HCT116 (cell line): ENCODE results near the gene ATP7B. TPM values are rescaled to one million over a fixed set of nuclear protein-coding genes. Genes with fewer than 3 reads are reported as not detected.
A peak's percentile ranks its signal among the peaks of the same experiment; 100 is the strongest.

Source experiments
- ATAC-seq: fragments of 200-7000 bp; cut with Tn5 transposase; 2 replicates; pipeline ENCODE4 v1.9.1; 2020; ENCODE audit warnings: mild to moderate bottlenecking, moderate library complexity
- BruUV-seq: library from RNA; stranded (reverse); fragments of 400-500 nt; replicated peaks from 2 replicates; lab custom pipeline; 2021; lab: Mats Ljungman, UMichigan
- CTCF ChIA-PET: fragments of 300-600 bp; sonication (Branson Sonifier 250); formaldehyde crosslinking; loops from one replicate; lab custom pipeline; 2021; ENCODE audit warnings: antibody characterized with exemption; lab: Charles Lee
- POLR2A ChIA-PET: fragments of 300-600, 350-600 bp; sonication (Branson Sonifier 250); formaldehyde crosslinking; loops from one replicate; lab custom pipeline; 2021; ENCODE audit warnings: antibody characterized with exemption; lab: Charles Lee
- RAD21 ChIA-PET, 2 experiments: fragments of 300-600 bp; sonication (Branson Sonifier 250); formaldehyde crosslinking; loops; one replicate each; lab custom pipeline; 2023; ENCODE audit warnings: low total read pairs in 2 of 2; ENCODE audit not compliant: uncharacterized antibody in 2 of 2, unreplicated experiment in 2 of 2, low non-redundant PET in 1 of 2; lab: Charles Lee
- DNase-seq: peaks from one replicate; pipeline ENCODE4 v3.0.0-alpha.2; 2010; ENCODE audit warnings: low read depth, low spot score
- H2AFZ ChIP-seq: fragments of 200-600 bp; shearing (Covaris generic), sonication (generic); 2 replicates; pipeline ENCODE4 v1.6.1; 2017; ENCODE audit warnings: low read depth, mixed run types, mixed read lengths, antibody characterized with exemption, low read length; ENCODE audit not compliant: poor library complexity, severe bottlenecking
- H3K27ac ChIP-seq: 2 replicates; pipeline ENCODE4 v1.5.1; 2012; ENCODE audit warnings: low read depth, low read length
- H3K27me3 ChIP-seq: fragments of 200-600 bp; sonication (generic); 2 replicates; pipeline ENCODE4 v1.6.1; 2016; ENCODE audit warnings: mixed run types, low read length, mixed read lengths; ENCODE audit not compliant: insufficient read depth
- H3K36me3 ChIP-seq, 2 experiments: fragments of 200-500 bp in 1 of 2; fragments of 200-600 bp in 1 of 2; sonication (Bioruptor generic) in 1 of 2; sonication (generic) in 1 of 2; 2 replicates each; pipeline versions ENCODE4 v1.5.1 to v1.6.1; 2014 to 2016; ENCODE audit warnings: low read length in 2 of 2, inconsistent platforms in 1 of 2, mixed read lengths in 1 of 2, mixed run types in 1 of 2; ENCODE audit not compliant: insufficient read depth in 2 of 2, control insufficient read depth in 1 of 2
- H3K4me1 ChIP-seq, 2 experiments: fragments of 200-600 bp in 1 of 2; sonication (generic) in 1 of 2; 2 replicates each; pipeline versions ENCODE4 v1.5.1 to v1.6.1; 2012 to 2017; ENCODE audit warnings: low read length in 2 of 2, inconsistent platforms in 1 of 2, mild to moderate bottlenecking in 1 of 2, mixed read lengths in 1 of 2, mixed run types in 1 of 2, moderate library complexity in 1 of 2; ENCODE audit not compliant: insufficient read depth in 2 of 2, control insufficient read depth in 1 of 2
- H3K4me2 ChIP-seq: fragments of 200-600 bp; sonication (generic); 2 replicates; pipeline ENCODE4 v1.6.1; 2017; ENCODE audit warnings: mixed run types, low read length, mixed read lengths
- H3K4me3 ChIP-seq, 2 experiments: fragments of 200-600 bp in 1 of 2; sonication (generic) in 1 of 2; replicated peaks in 1 of 2; 2 replicates each; pipeline ENCODE4 v1.5.1; 2011 to 2016; ENCODE audit warnings: low read length in 2 of 2, control low read depth in 1 of 2, low read depth in 1 of 2, mild to moderate bottlenecking in 1 of 2, mixed read lengths in 1 of 2, mixed run types in 1 of 2
- H3K79me2 ChIP-seq: fragments of 200-600 bp; sonication (generic); 2 replicates; pipeline ENCODE4 v1.6.1; 2017; ENCODE audit warnings: mild to moderate bottlenecking, mixed run types, low read length, moderate library complexity, mixed read lengths; ENCODE audit not compliant: insufficient read depth
- H3K9ac ChIP-seq: fragments of 200-600 bp; sonication (generic); 2 replicates; pipeline ENCODE4 v1.6.1; 2016; ENCODE audit warnings: low read length, mixed read lengths
- H3K9me2 ChIP-seq: fragments of 200-600 bp; sonication (generic), shearing (Covaris generic); 2 replicates; pipeline ENCODE4 v1.6.1; 2017; ENCODE audit warnings: mixed run types, mild to moderate bottlenecking, moderate library complexity; ENCODE audit not compliant: insufficient read depth
- H3K9me3 ChIP-seq, 2 experiments: fragments of 200-500 bp in 1 of 2; fragments of 200-600 bp in 1 of 2; sonication (Bioruptor generic) in 1 of 2; sonication (generic) in 1 of 2; 2 replicates each; pipeline ENCODE4 v1.6.1; 2014 to 2017; ENCODE audit warnings: low read length in 2 of 2, mixed read lengths in 2 of 2, inconsistent platforms in 1 of 2, low read depth in 1 of 2, mild to moderate bottlenecking in 1 of 2, mixed run types in 1 of 2, moderate library complexity in 1 of 2; ENCODE audit not compliant: control insufficient read depth in 1 of 2, insufficient read depth in 1 of 2
- H4K20me1 ChIP-seq: fragments of 200-600 bp; sonication (generic), shearing (Covaris generic); 2 replicates; pipeline ENCODE4 v1.6.1; 2017; ENCODE audit warnings: mixed run types, mild to moderate bottlenecking, moderate library complexity; ENCODE audit not compliant: insufficient read depth
- CEBPB ChIP-seq: IDR thresholded peaks from 2 replicates; pipeline ENCODE4 v1.6.1; 2012; ENCODE audit warnings: low read depth
- EGR1 ChIP-seq: IDR thresholded peaks from 2 replicates; pipeline ENCODE4 v1.6.1; 2012; ENCODE audit warnings: low read depth
- FOSL1 ChIP-seq: IDR thresholded peaks from 2 replicates; pipeline ENCODE4 v1.6.1; 2012; ENCODE audit warnings: low read depth
- POLR2A ChIP-seq: IDR thresholded peaks from 2 replicates; pipeline ENCODE4 v1.7.0; 2011; ENCODE audit warnings: borderline replicate concordance; ENCODE audit not compliant: insufficient read depth, insufficient read length; ENCODE audit errors: extremely low read depth
- SP1 ChIP-seq: IDR thresholded peaks from 2 replicates; pipeline ENCODE4 v1.6.1; 2012; ENCODE audit warnings: low read depth
- YY1 ChIP-seq: IDR thresholded peaks from 2 replicates; pipeline ENCODE4 v1.6.1; 2011; ENCODE audit warnings: low read length, low read depth, moderate library complexity, mild to moderate bottlenecking; ENCODE audit not compliant: insufficient replicate concordance; ENCODE audit errors: extremely low read depth
- intact Hi-C: fragments of 100-400 bp; cut with micrococcal nuclease; formaldehyde crosslinking; loops from 2 replicates; pipeline ENCODE4 v1.10.0; 2022
- total RNA-seq: library from RNA; stranded (reverse); gene quantifications from one replicate; pipeline ENCODE4 v1.2.1, GENCODE V29; 2021; ENCODE audit not compliant: unreplicated experiment
- TF ChIP-seq, protein P1 (sequence below): IDR thresholded peaks from 2 replicates; pipeline ENCODE4 v1.6.1; 2012

Gene ATP7B
- total RNA-seq, 1 experiment from 2014 or later: 10.3 TPM

DNA sequence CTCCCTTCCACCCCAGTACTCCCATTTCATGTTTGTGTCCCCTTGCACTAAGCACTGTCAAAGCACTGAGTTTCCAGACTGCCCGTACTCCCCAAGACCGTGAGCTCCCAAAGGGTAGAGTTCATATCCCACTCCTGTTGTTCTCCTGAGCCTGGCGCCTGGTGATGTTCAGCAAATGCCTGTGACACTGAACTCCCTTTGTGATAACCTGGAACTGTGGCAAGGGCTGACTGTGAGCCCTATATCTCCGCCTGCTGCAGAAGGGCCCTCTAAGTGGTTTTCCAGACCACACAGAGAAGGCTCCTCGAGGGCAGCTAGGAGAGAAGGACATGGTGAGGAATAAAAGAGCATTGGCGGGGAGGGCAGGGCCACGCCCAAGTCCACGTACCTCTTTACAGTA lies 67.5 kb downstream of the ATP7B start:
- Histone ChIP-seq H4K20me1 (no peaks in the 10 kb centered on the region), H3K36me3 (no peaks in the 10 kb centered on the region), H3K27ac (no peak overlapping the region), H3K9me2 (no peaks in the 10 kb centered on the region), H3K4me3 (no peak overlapping the region), H3K9ac (no peak overlapping the region), H3K79me2 (no peaks in the 10 kb centered on the region), H3K4me1 (peaks cover 12 to 14% of the 10 kb centered on the region in 2 experiments; a peak in 3 of 4 replicates), H3K4me2 (no peak overlapping the region)
- CTCF ChIA-PET: interaction anchor here (0.5 kb wide), 1 partner anchor 20 kb away, joined by 3 read pairs; no protein-coding TSS in a partner anchor
- intact Hi-C loops: no loop called here
- TF ChIP-seq FOSL1 (no peak), SP1 (no peak)
- TF ChIP-seq, all 23 proteins: peak for 0
- RAD21 ChIA-PET: no interaction called here
- ATAC-seq (no peak), DNase-seq (no peak)
- no peak overlapping the region for H2AFZ ChIP-seq
- POLR2A ChIA-PET: no interaction called here
- no peaks in the 10 kb centered on the region; the same call in 1 of the 2 replicates for H3K27me3 ChIP-seq
- BruUV-seq: no TSS peak
- H3K9me3 ChIP-seq: no peaks in the 10 kb centered on the region

DNA sequence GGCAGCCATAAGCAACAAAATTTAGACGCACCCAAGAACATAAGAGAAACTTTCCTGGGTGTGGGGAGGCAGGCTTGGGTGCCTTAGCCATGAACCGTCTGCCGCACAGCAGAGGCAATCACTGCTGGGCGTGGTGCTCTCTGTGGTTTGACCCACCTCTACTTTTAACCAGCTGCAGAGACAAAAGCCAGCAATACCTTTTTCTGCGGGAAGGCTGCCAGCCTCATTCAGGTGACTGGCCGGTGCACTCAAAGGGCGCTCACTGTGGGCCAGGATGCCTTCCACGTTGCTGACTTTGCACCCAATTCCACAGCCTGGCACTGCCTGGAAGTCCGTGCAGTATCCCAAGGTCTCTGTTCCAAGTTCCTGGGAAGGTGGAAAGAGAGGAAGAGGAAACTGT lies 69.1 kb downstream of the ATP7B start:
- Histone ChIP-seq H3K36me3 (no peaks in the 10 kb centered on the region), H3K9ac (no peak overlapping the region), H3K27me3 (no peaks in the 10 kb centered on the region; the same call in 1 of the 2 replicates), H3K27ac (no peak overlapping the region), H3K4me3 (no peak overlapping the region), H3K9me2 (no peaks in the 10 kb centered on the region), H4K20me1 (no peaks in the 10 kb centered on the region), H3K79me2 (no peaks in the 10 kb centered on the region), H3K4me1 (peaks cover 12 to 14% of the 10 kb centered on the region in 2 experiments; a peak in 3 of 4 replicates), H3K9me3 (no peaks in the 10 kb centered on the region), H3K4me2 (peak overlapping the region; percentile 52), H2AFZ (no peak overlapping the region)
- ChIA-PET CTCF (interaction anchor here (1.6 kb wide), 1 partner anchor 185 kb away, joined by 3 read pairs; no protein-coding TSS in a partner anchor), RAD21 (no interaction called here), POLR2A (interaction anchor here (0.8 kb wide), 1 partner anchor 489 kb away, joined by 3 read pairs; the partner anchor contains the start of gene INTS6)
- peak; percentile 91 for ATAC-seq
- no peak for TF ChIP-seq EGR1
- TF ChIP-seq CEBPB: no peak; the same call in 1 of the 2 replicates
- no peak for TF ChIP-seq YY1
- TF ChIP-seq, protein P1, sequence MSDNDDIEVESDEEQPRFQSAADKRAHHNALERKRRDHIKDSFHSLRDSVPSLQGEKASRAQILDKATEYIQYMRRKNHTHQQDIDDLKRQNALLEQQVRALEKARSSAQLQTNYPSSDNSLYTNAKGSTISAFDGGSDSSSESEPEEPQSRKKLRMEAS: no peak
- no peak for TF ChIP-seq POLR2A
- BruUV-seq: no TSS peak
- intact Hi-C loops: no loop called here
- peak; percentile 19 for DNase-seq
